Activated CD4-positive, CD25-positive, alpha-beta regulatory T cell treated with anti-CD3 and anti-CD28 coated beads, Interleukin-2, amount 50 U/mL, for 16 hours (primary cell): ENCODE measurements around the gene NUDT6.

Experiments
- DNase-seq: peaks from one replicate; pipeline ENCODE4 v3.0.0-alpha.2; 2020; ENCODE audit warnings: low read depth, low spot score

NUDT6 gene

DNA sequence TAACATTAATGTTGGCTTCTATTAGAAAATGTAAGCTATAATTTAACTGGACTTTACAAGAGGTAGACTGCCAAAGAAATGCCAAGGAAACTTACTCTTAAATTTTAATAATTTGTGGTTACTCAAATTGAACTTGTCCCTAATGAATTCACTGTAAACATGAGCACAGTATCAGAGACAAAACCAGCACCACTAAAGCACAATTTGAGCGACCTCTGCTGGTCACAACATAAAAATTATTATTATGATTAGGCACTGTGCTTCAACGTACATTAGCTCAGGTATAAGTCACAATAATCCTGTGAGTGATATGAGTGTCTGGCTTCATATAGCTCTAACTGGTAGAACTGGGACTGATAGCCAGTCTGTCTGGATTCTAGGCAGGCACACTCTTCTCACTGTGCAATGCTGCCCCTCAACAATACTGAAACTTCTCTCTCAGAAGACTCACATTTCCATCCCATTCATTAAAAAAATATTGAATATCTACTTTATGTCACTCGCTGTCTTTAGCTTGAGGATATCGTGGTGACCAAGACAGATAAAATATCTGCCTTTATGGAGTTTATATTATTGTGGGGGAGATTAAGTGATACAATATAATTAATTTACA is 8.0 kb downstream of the NUDT6 start:
- DNase-seq, result no peak

GRCh38 chr4:122912810-122913575 is 9.4 kb downstream of the NUDT6 start:
- no peak for DNase-seq

- DNase-seq, result no peak
Observed at GRCh38 chr4:122911588-122911987, 10.8 kb downstream of the NUDT6 start.

DNA sequence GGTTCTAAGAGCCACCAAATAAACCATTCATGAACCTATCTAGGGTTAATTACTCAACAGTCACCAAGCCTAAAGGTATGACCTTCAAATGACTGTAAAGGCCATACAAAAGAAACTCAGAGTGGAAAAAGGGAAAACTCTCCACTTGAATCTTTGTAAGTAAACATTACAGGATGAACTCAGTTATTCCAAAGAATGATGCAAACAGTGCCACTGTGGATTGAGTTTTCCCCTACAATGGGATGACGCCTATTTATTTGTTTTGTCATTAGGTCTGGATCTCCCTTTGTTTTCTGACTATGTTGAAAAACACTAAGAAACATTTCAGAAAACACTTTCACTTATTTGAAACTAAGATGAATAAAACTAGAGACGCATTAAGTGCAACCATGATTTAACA is 12.7 kb downstream of the NUDT6 start:
- DNase-seq, result no peak

GRCh38 chr4:122908223-122908622 is 14.2 kb downstream of the NUDT6 start:
- DNase-seq, result no peak

GRCh38 chr4:122906859-122907305 is 15.5 kb downstream of the NUDT6 start:
- DNase-seq, result no peak

- no peak for DNase-seq
Observed at GRCh38 chr4:122903766-122904288, 18.6 kb downstream of the NUDT6 start.

DNA sequence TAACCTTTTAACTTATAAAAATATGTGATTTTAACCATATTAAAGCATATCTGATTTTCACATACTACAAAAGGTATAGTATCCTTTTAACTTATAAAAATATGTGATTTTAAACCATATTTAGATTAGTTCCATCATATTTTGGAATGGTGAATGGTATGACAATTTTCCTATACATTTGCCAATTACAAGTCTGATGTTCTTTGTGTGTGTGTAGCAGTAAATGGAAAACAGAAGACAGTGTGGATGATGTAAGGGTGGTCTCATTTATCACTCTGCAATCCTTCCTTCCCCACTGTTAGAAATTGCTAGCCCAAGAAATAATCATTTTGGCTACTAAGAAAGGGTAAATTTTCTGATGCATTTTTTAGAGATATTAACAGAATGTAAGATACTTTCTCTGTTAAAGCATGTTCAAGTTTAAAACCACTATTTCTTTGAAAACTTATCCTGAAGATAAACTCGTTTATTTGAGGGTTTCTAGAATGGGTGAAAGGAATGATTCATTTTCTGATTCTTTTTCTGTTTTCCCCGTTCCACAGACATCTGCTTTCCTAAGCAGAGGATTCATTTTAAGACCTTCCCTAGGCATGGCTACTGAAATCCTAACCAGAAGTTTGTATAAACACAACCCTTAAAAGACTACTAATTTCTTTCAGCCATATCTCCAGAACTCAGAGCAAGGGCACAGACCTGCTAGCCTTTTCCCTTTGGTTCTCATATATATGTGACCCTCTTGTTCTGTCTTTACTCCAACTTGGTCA is 21.0 kb downstream of the NUDT6 start:
- no peak for DNase-seq

- no peak for DNase-seq
Observed at GRCh38 chr4:122900314-122900713, 22.1 kb downstream of the NUDT6 start.

DNA sequence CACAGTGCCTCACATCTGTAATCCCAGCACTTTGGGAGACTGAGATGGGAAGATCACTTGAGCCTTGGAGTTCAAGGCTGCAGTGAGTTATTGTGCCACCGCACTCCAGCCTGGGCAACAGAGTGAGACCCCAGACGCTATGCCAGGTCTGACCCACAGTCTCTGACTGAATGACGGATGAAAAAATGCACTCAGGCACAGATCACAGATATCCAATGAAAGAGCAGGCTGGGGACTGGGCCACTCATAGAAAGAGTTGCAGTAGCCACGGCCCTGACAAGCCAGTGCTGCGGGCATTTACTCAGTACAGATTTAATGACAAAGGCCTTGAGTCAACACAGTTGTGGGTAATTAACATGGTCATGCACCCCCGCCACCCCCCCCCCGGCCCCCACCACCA is 22.7 kb downstream of the NUDT6 start:
- no peak for DNase-seq

- DNase-seq, result no peak
Observed at GRCh38 chr4:122898370-122899150, 23.8 kb downstream of the NUDT6 start.

DNA sequence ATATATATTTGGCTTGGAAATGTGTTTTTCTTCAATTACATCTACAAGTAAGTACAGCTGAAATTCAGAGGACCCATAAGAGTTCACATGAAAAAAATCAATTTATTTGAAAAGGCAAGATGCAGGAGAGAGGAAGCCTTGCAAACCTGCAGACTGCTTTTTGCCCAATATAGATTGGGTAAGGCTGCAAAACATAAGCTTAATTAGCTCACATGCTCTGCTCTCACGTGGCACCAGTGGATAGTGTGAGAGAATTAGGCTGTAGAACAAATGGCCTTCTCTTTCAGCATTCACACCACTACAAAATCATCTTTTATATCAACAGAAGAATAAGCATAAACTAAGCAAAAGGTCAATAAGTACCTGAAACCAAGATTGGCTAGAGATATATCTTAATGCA is 26.1 kb downstream of the NUDT6 start:
- no peak for DNase-seq

GRCh38 chr4:122895336-122895995 is 26.9 kb downstream of the NUDT6 start:
- DNase-seq, result no peak

- no peak for DNase-seq
Observed at GRCh38 chr4:122894827-122895226, 27.6 kb downstream of the NUDT6 start.

GRCh38 chr4:122890147-122890795 is 32.1 kb downstream of the NUDT6 start:
- DNase-seq, result no peak

DNA sequence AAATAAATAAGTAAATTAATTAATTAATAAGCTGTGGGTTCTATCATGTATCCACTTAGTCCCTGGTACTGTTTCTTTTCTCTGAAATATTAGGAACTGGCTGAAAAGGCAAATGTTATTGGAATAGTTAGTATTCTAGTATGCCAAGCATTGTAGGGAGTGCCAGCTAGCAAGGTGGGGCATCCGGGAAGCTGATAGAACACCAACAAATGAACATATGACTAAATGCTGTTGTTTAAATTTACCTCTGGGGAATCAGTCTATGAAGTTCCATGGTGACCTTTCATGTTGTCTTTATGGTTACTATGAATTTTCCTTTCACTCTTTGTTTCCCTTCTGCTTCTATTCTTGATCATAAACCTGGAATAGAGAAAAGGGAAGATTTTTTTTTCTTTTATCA is 32.7 kb downstream of the NUDT6 start:
- no peak for DNase-seq

- no peak for DNase-seq
Observed at GRCh38 chr4:122884499-122884898, 37.9 kb downstream of the NUDT6 start.

- no peak for DNase-seq
Observed at GRCh38 chr4:122882857-122883735, 39.3 kb downstream of the NUDT6 start.

DNA sequence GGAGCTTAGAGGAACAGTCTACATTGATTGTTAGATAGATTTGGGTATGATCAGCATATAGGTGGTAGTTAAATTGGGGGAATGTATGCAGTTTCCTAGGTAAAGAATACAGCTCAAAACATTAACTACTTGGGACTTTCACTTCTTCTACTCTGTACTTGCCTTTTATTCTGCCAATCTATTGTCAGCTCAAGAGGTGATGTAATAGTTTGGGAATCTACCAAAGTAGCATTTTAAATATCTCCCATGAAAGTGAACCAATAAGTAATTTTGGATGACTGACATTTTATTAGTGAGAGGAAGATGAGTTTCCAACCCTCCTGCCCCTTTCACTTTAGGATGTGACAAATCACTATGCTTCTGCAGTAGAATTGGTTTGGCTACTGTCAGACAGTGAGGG is 43.4 kb downstream of the NUDT6 start:
- DNase-seq, result no peak

- DNase-seq, result no peak
Observed at GRCh38 chr4:122876456-122876855, 45.9 kb downstream of the NUDT6 start.
